Measurements from ENCODE around the gene CD38.

DNA sequence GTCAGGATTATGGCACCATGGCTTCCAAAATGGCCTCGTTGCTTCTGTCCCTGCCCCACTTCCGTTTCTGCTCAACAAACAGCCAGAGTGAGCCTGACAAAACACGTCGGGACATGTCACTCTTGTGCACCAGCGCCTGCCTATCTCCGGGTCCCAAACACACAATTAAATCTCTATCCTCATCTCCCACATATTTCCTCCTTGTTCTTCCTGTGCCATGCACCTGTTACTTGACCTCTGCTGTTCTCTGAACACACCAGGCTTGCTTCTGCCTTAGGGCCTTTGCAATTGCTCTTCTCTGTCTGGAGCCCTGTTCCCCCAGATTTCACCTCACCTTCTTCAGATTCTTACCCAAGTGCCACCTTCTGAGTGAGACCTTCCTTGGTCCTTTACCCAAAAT, 12.7 kb upstream of the CD38 start:
- TF ChIP-seq, protein P1, sequence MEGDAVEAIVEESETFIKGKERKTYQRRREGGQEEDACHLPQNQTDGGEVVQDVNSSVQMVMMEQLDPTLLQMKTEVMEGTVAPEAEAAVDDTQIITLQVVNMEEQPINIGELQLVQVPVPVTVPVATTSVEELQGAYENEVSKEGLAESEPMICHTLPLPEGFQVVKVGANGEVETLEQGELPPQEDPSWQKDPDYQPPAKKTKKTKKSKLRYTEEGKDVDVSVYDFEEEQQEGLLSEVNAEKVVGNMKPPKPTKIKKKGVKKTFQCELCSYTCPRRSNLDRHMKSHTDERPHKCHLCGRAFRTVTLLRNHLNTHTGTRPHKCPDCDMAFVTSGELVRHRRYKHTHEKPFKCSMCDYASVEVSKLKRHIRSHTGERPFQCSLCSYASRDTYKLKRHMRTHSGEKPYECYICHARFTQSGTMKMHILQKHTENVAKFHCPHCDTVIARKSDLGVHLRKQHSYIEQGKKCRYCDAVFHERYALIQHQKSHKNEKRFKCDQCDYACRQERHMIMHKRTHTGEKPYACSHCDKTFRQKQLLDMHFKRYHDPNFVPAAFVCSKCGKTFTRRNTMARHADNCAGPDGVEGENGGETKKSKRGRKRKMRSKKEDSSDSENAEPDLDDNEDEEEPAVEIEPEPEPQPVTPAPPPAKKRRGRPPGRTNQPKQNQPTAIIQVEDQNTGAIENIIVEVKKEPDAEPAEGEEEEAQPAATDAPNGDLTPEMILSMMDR (IDR thresholded peaks at IDR 0.05): no peak
- no peak for TF ChIP-seq POLR2A (IDR thresholded peaks at IDR 0.05)

All from adrenal gland (tissue), 5 donors.